ENCODE results near the gene RILP.

The RILP gene

DNA sequence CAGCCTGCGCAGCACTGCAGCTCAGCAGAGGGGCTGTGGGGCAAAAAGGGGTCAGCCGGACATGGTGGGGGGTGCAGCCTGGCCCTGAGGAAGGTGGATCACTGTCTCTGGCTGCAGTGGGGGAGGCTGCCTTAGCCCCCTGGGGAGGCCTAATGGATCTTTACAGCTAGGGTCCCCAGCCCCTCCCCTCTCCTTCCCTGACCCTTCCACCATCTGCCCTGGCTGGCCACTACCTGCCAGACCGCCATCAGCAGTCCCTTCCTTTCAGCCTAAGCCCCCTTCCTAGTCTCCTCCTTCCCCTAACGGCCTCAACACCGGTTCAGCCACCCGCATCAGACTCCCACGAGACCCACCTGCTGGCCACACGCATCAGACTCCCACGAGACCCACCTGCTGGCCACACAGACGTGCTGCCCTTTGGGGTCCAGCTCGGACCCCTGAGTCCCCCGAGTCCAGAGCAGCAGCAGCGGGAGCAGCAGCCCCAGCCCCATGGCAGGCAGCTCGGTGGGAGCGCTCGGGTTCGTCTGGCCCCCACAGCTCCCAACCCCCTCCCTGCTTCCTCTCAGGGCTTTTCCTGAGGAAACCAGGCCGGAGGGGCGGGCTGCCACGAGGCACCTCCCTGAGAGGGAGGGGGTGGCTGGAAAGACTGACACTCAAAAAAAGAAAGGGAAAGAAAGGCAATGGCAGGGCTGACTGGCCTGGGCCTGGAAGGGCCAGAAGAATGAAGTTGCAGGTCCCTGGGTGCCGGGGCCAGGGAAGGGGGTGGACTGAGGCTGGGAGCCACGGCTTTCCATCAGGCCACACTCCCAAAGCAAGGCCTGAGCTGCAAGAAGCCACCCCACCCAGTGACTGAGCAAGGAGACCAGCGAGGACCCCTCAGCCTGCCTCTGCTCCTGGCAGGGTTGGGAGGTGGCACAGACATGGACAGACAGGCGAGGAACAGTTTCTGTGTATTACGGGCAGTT, 4.2 kb downstream of the RILP start, which contains the start of gene SCARF1:
SCARF1 (minus strand) TSS at position 526 of the 965 bp plus-strand sequence; CDS start at position 491, 35 bp downstream.
- no peak for DNase-seq (ENCODE audit: extremely low spot score)
- ChIA-PET CTCF (interaction anchor here (0.7 to 0.9 kb wide), 2 partner anchors 15 to 71 kb away, joined by 3 to 4 read pairs; no protein-coding TSS in a partner anchor), POLR2A (no interaction called here)
- TF ChIP-seq ZNF384 (IDR thresholded peaks at IDR 0.05) = no peak

DNA sequence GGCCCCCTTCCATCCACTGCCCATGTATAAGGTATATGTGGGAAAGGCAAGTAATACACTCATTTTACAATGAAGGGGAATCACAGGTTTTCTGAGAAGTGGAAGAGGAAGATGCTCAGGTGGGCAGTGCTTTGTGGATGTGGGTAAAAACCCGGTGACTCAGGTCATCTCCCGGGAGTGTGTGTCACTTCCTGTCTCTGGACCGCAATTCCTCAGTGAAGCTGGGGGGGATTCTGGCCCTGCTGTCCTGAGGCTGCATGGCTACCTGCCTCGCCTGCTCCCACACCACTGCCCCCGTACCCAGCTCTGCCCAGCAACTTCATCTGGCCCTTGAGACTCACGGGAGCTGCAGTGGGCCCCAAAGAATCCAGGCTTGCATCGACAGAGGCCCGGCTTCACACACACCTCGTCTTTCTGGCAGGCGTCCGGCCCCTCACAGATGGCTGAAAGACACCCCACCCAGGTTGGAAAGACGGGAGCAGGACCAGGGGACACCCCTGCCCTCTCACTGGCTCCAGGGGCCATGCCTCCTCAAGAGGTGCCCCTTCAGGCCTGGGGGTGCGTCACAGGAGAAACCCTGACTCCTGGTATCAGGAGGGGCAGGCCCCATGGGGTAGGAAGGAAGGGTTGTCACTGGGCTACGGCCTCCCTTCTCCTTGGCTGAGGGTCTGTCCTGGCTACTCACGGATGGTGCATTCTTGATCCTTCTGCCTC, 5.0 kb downstream of the RILP start:
- no peak for TF ChIP-seq FOXA1 (IDR thresholded peaks at IDR 0.05)
- TF ChIP-seq ELF4 (IDR thresholded peaks at IDR 0.05) = no peak
- no peak for TF ChIP-seq FOXM1 (IDR thresholded peaks at IDR 0.05; ENCODE audit: borderline replicate concordance)
- TF ChIP-seq FOXK2 (IDR thresholded peaks at IDR 0.05) = no peak
- no peak for TF ChIP-seq BHLHE40 (IDR thresholded peaks at IDR 0.05; ENCODE audit: borderline replicate concordance)
- TF ChIP-seq LEF1 (IDR thresholded peaks at IDR 0.05; ENCODE audit: borderline replicate concordance) = no peak
- TF ChIP-seq ARNT (IDR thresholded peaks at IDR 0.05) = no peak
- no peak for TF ChIP-seq ZNF384 (IDR thresholded peaks at IDR 0.05)
- TF ChIP-seq TARDBP (IDR thresholded peaks at IDR 0.05) = no peak
- no peak for TF ChIP-seq NFRKB (IDR thresholded peaks at IDR 0.05)
- no peak for TF ChIP-seq L3MBTL2 (conservative IDR thresholded peaks at IDR 0.05)
- TF ChIP-seq SUZ12 (IDR thresholded peaks at IDR 0.05) = no peak
- TF ChIP-seq CTBP1 (IDR thresholded peaks at IDR 0.05; ENCODE audit: borderline replicate concordance) = no peak
- TF ChIP-seq PKNOX1 (IDR thresholded peaks at IDR 0.05) = no peak
- no peak for TF ChIP-seq HDGF (IDR thresholded peaks at IDR 0.05; ENCODE audit: borderline replicate concordance)
- no peak for TF ChIP-seq SP1 (IDR thresholded peaks at IDR 0.05)
- ChIA-PET POLR2A (no interaction called here), CTCF (no interaction called here)
- DNase-seq (ENCODE audit: extremely low spot score) = no peak

DNA sequence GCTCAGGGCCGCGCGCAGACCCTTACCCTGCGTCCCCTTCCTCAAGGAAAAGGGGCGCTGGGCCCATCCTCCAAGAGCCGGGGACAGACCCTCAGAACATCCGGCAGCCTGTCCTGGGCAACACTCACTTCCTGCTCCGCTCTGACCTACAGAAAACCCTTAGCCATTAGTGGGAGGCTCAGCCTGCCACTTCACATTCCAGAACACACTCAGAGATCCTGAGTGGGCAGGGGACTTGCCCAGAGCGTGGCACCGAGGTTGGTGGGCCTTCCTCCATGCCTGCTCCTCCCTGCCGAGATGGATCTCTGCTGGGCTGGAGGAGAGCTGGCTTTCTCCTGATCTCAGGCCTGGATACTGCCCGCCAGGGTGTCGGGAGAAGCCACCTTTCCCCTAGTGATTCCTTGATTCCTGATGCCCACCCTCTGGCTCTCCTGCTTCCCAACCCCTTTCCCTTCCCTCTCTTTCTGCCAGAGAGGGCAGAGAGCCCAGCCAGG, 5.6 kb downstream of the RILP start:
- POLR2A ChIA-PET = no interaction called here
- CTCF ChIA-PET = no interaction called here
- no peak for TF ChIP-seq SP1 (IDR thresholded peaks at IDR 0.05)
- no peak for TF ChIP-seq CTBP1 (IDR thresholded peaks at IDR 0.05; ENCODE audit: borderline replicate concordance)
- no peak for TF ChIP-seq FOXM1 (IDR thresholded peaks at IDR 0.05; ENCODE audit: borderline replicate concordance)
- no peak for TF ChIP-seq ELF4 (IDR thresholded peaks at IDR 0.05)
- no peak for TF ChIP-seq LEF1 (IDR thresholded peaks at IDR 0.05; ENCODE audit: borderline replicate concordance)
- TF ChIP-seq TARDBP (IDR thresholded peaks at IDR 0.05) = no peak
- no peak for TF ChIP-seq L3MBTL2 (conservative IDR thresholded peaks at IDR 0.05)
- no peak for TF ChIP-seq FOXK2 (IDR thresholded peaks at IDR 0.05)
- TF ChIP-seq ARNT (IDR thresholded peaks at IDR 0.05) = no peak
- no peak for TF ChIP-seq HDGF (IDR thresholded peaks at IDR 0.05; ENCODE audit: borderline replicate concordance)
- TF ChIP-seq BHLHE40 (IDR thresholded peaks at IDR 0.05; ENCODE audit: borderline replicate concordance) = no peak
- TF ChIP-seq PKNOX1 (IDR thresholded peaks at IDR 0.05) = no peak
- no peak for TF ChIP-seq ZNF384 (IDR thresholded peaks at IDR 0.05)
- no peak for DNase-seq (ENCODE audit: extremely low spot score)

DNA sequence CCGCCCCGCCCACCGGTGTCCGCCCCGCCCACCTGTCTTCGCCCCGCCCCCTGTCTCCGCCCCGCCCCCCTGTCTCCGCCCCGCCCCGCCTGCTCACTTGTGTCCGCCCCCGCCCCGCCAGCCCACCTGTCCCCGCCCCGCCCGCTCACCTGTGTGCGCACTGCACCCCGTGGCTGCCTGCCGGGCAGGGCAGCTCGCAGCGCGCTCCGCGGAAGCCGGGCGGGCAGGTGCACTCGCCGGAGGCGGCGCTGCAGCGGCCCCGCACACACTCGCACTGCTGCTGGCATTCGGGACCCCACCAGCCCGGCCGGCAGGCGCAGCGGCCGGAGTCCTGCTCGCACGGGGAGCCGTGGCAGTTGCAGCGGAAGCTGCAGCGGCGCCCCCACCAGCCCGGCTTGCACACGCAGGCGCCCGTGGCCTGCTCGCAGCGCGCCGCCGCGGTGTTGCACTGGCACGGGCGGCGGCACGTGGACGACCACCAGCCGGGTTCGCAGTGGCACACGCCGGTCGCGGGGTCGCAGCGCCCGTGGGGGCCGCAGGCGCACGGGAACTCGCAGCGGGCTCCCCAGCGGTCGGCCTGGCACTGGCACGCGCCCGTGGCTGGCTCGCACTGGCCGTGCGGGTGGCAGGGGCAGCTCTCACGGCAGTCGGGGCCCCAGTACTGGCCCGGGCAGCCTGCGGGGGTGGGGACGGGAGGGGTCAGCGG, 6.2 kb downstream of the RILP start:
- TF ChIP-seq PKNOX1 (IDR thresholded peaks at IDR 0.05) (no peak), ARNT (IDR thresholded peaks at IDR 0.05) (0 out of 2 replicates have a peak, but pooled peaks have one; percentile 5), FOXK2 (IDR thresholded peaks at IDR 0.05) (no peak), TARDBP (IDR thresholded peaks at IDR 0.05) (no peak)
- POLR2A ChIA-PET = no interaction called here
- CTCF ChIA-PET = no interaction called here
- DNase-seq (ENCODE audit: extremely low spot score) = peak; percentile 73

DNA sequence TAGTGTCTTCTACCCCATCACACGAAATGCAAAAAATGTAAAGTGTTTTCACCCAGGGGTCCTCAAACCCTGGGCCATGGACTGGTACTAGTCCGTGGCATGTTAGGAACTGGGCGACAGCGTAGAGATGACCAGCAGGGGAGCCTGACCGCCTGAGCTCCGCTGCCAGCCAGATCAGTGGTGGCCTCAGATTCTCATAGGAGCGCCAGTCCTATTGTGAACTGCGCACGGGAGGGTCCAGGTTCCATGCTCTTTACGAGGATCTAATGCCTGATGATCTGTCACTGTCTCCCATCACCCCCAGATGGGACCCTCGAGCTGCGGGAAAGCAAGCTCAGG, 8.6 kb downstream of the RILP start:
- TF ChIP-seq CTBP1 (IDR thresholded peaks at IDR 0.05; ENCODE audit: borderline replicate concordance) (no peak), BHLHE40 (IDR thresholded peaks at IDR 0.05; ENCODE audit: borderline replicate concordance) (no peak)
- DNase-seq (ENCODE audit: extremely low spot score) = no peak
- POLR2A ChIA-PET = interaction anchor here (1.0 kb wide), 1 partner anchor 75 kb away, joined by 3 read pairs; no protein-coding TSS in a partner anchor
- CTCF ChIA-PET = interaction anchor here (0.7 to 1.1 kb wide), 2 partner anchors 63 to 67 kb away, joined by 3 read pairs; no protein-coding TSS in a partner anchor

Data from HEK293T (cell line).